Fibroblast of lung (primary cell): Measurements from ENCODE around the gene CDC42SE2. TPM values are rescaled to one million over a fixed set of nuclear protein-coding genes. Genes with fewer than 3 reads are reported as not detected.
A peak's percentile ranks its signal among the peaks of the same experiment; 100 is the strongest.

ENCODE experiments used
- DNase-seq, 2 donors: peaks; one replicate each; pipeline versions ENCODE4 v3.0.0 to v3.0.0-alpha.2; 2010; ENCODE audit warnings: low read depth in 2 of 2
- H2AFZ ChIP-seq: 2 replicates; pipeline ENCODE4 v1.5.1; 2012; ENCODE audit warnings: low read length, control low read depth, inconsistent platforms
- H3K27ac ChIP-seq: 2 replicates; pipeline ENCODE4 v1.5.1; 2011; ENCODE audit warnings: low read length, control low read depth; ENCODE audit not compliant: insufficient read depth
- H3K27me3 ChIP-seq: 2 replicates; pipeline ENCODE4 v1.5.1; 2011; ENCODE audit warnings: mild to moderate bottlenecking, low read length; ENCODE audit not compliant: control insufficient read depth, insufficient read depth
- H3K36me3 ChIP-seq: 2 replicates; pipeline ENCODE4 v1.5.1; 2011; ENCODE audit warnings: low read length; ENCODE audit not compliant: control insufficient read depth, insufficient read depth
- H3K4me1 ChIP-seq: 2 replicates; pipeline ENCODE4 v1.5.1; 2011; ENCODE audit warnings: low read length; ENCODE audit not compliant: control insufficient read depth, insufficient read depth; ENCODE audit errors: extremely low read depth
- H3K4me2 ChIP-seq: 2 replicates; pipeline ENCODE4 v1.5.1; 2011; ENCODE audit warnings: low read length, control low read depth; ENCODE audit not compliant: insufficient read depth; ENCODE audit errors: extremely low read depth
- H3K4me3 ChIP-seq, 4 experiments: fragments of 200-600 bp in 1 of 4; sonication (generic) in 1 of 4; replicated peaks in 1 of 4; 2 replicates each; pipeline ENCODE4 v1.5.1; 2011 to 2016; ENCODE audit warnings: low read length in 4 of 4, low read depth in 3 of 4, mild to moderate bottlenecking in 3 of 4, control low read depth in 2 of 4, inconsistent platforms in 1 of 4, mixed read lengths in 1 of 4; ENCODE audit not compliant: insufficient read depth in 1 of 4; ENCODE audit errors: control extremely low read depth in 1 of 4
- H3K79me2 ChIP-seq: 2 replicates; pipeline ENCODE4 v1.5.1; 2012; ENCODE audit warnings: mild to moderate bottlenecking, low read length, inconsistent platforms; ENCODE audit not compliant: control insufficient read depth, insufficient read depth
- H3K9ac ChIP-seq: 2 replicates; pipeline ENCODE4 v1.5.1; 2011; ENCODE audit warnings: mild to moderate bottlenecking, low read length, control low read depth; ENCODE audit not compliant: insufficient read depth
- H3K9me3 ChIP-seq: 2 replicates; pipeline ENCODE4 v1.5.1; 2012; ENCODE audit warnings: low read depth, low read length; ENCODE audit not compliant: control insufficient read depth, insufficient read depth
- H4K20me1 ChIP-seq: 2 replicates; pipeline ENCODE4 v1.5.1; 2011; ENCODE audit warnings: low read length; ENCODE audit not compliant: control insufficient read depth, insufficient read depth; ENCODE audit errors: extremely low read depth
- CTCF ChIP-seq, 2 donors: IDR thresholded peaks in 1 of 2; conservative IDR thresholded peaks in 1 of 2; 1 replicate in 1 of 2; 2 replicates in 1 of 2; pipeline ENCODE4 v1.5.1; 2011 to 2012; ENCODE audit warnings: low read length in 2 of 2, control low read depth in 1 of 2, inconsistent platforms in 1 of 2, low read depth in 1 of 2, mild to moderate bottlenecking in 1 of 2
- EZH2 ChIP-seq: IDR thresholded peaks from 2 replicates; pipeline ENCODE4 v1.5.1; 2012; ENCODE audit warnings: low read length, control low read depth, mild to moderate bottlenecking; ENCODE audit errors: missing control alignments
- polyA plus RNA-seq, 2 donors: library from polyadenylated mRNA; depleted of rRNA in 1 of 2; stranded (reverse) in 1 of 2; unstranded in 1 of 2; fragments of >200 nt; gene quantifications; 2 replicates each; pipeline ENCODE4 v1.2.1, GENCODE V29; 2011 to 2012; ENCODE audit warnings: missing spikeins in 1 of 2
- total RNA-seq: library from RNA; depleted of rRNA; stranded (reverse); fragments of >200 nt; gene quantifications from 2 replicates; pipeline ENCODE4 v1.2.1, GENCODE V29; 2014

The CDC42SE2 gene
- total and polyA plus RNA-seq, 2 donors (not counting 1 experiment from before 2014, with no cell fraction given): 26.1 to 26.5 TPM

GRCh38 chr5:131381021-131381420 lies 117.2 kb downstream of the CDC42SE2 start:
- H3K4me2 ChIP-seq: no peak overlapping the region
- no peak overlapping the region for H3K27ac ChIP-seq
- peaks cover 3% of the 10 kb centered on the region for H3K79me2 ChIP-seq
- H3K4me1 ChIP-seq: peaks cover 11% of the 10 kb centered on the region
- H3K36me3 ChIP-seq: no peaks in the 10 kb centered on the region
- H3K9me3 ChIP-seq: no peaks in the 10 kb centered on the region
- no peaks in the 10 kb centered on the region for H4K20me1 ChIP-seq
- TF ChIP-seq CTCF (conservative IDR thresholded peaks at IDR 0.05 in 1 of 2, IDR thresholded peaks at IDR 0.05 in 1 of 2; ENCODE audit: low read depth in 1 of 2, low read length in 2 of 2) (no peak), EZH2 (no peak)
- H3K4me3 ChIP-seq: no peak overlapping the region
- H3K27me3 ChIP-seq: no peaks in the 10 kb centered on the region
- no peak overlapping the region for H2AFZ ChIP-seq
- H3K9ac ChIP-seq: no peak overlapping the region
- peak; percentile 17 to 63 for DNase-seq

GRCh38 chr5:131381777-131382176 lies 117.9 kb downstream of the CDC42SE2 start:
- DNase-seq: no peak
- Histone ChIP-seq H3K27ac (no peak overlapping the region), H2AFZ (no peak overlapping the region), H3K4me1 (peaks cover 11% of the 10 kb centered on the region), H3K4me2 (no peak overlapping the region), H3K36me3 (no peaks in the 10 kb centered on the region), H3K9ac (no peak overlapping the region), H3K9me3 (no peaks in the 10 kb centered on the region), H3K79me2 (no peaks in the 10 kb centered on the region), H4K20me1 (no peaks in the 10 kb centered on the region), H3K27me3 (no peaks in the 10 kb centered on the region), H3K4me3 (no peak overlapping the region)
- TF ChIP-seq EZH2 (no peak), CTCF (conservative IDR thresholded peaks at IDR 0.05 in 1 of 2, IDR thresholded peaks at IDR 0.05 in 1 of 2; ENCODE audit: low read depth in 1 of 2, low read length in 2 of 2) (no peak)

- H3K4me1 ChIP-seq: peaks cover 10% of the 10 kb centered on the region
- no peak overlapping the region for H3K27ac ChIP-seq
- TF ChIP-seq CTCF (conservative IDR thresholded peaks at IDR 0.05 in 1 of 2, IDR thresholded peaks at IDR 0.05 in 1 of 2; ENCODE audit: low read depth in 1 of 2, low read length in 2 of 2) (peak; percentile 27 to 40), EZH2 (no peak)
- no peak overlapping the region for H2AFZ ChIP-seq
- H3K9me3 ChIP-seq: no peaks in the 10 kb centered on the region
- DNase-seq: peak; percentile 45 to 52
- no peaks in the 10 kb centered on the region for H3K36me3 ChIP-seq
- no peak overlapping the region for H3K4me3 ChIP-seq
- no peak overlapping the region for H3K9ac ChIP-seq
- H3K27me3 ChIP-seq: no peaks in the 10 kb centered on the region
- H3K79me2 ChIP-seq: no peaks in the 10 kb centered on the region
- H3K4me2 ChIP-seq: no peak overlapping the region
- H4K20me1 ChIP-seq: no peaks in the 10 kb centered on the region
Observed at GRCh38 chr5:131382407-131383395, 118.8 kb downstream of the CDC42SE2 start.
